ENCODE data around the gene MCUB. TPM values are rescaled to one million over a fixed set of nuclear protein-coding genes. Genes with fewer than 3 reads are reported as not detected.

The MCUB gene
- total RNA-seq, 1 donor, result 22.8 TPM

GRCh38 chr4:109622626-109623025 lies 62.6 kb downstream of the MCUB start:
- H4K20me1 ChIP-seq (ENCODE audit: insufficient read depth, low read length), result no peaks in the 10 kb centered on the region

GRCh38 chr4:109624536-109624935 lies 64.5 kb downstream of the MCUB start:
- no peaks in the 10 kb centered on the region for H3K9me3 ChIP-seq (ENCODE audit: low read depth, low read length)
- no peaks in the 10 kb centered on the region for H4K20me1 ChIP-seq (ENCODE audit: insufficient read depth, low read length)
- H3K4me3 ChIP-seq (ENCODE audit: insufficient read depth, low read length), result no peak overlapping the region
- H3K79me2 ChIP-seq (ENCODE audit: insufficient read depth, low read length), result no peaks in the 10 kb centered on the region
- no peak for TF ChIP-seq CTCF (IDR thresholded peaks at IDR 0.05; ENCODE audit: extremely low read depth, low read depth, low read length)
- DNase-seq (ENCODE audit: insufficient read length, low spot score, missing footprints), result no peak
- no peaks in the 10 kb centered on the region for H3K27me3 ChIP-seq (ENCODE audit: insufficient read depth, low read length)
- H3K27ac ChIP-seq (ENCODE audit: low read depth, low read length), result no peak overlapping the region
- no peak overlapping the region for H3K4me2 ChIP-seq (ENCODE audit: insufficient read depth, low read length)
- H3K4me1 ChIP-seq (ENCODE audit: insufficient read depth, low read length), result no peaks in the 10 kb centered on the region
- no peaks in the 10 kb centered on the region for H3K36me3 ChIP-seq (ENCODE audit: insufficient read depth, low read length)
- no peak overlapping the region for H2AFZ ChIP-seq (ENCODE audit: low read length)

More at GRCh38 chr4:109622626-109623025, 62.6 kb downstream of the MCUB start:
- H2AFZ ChIP-seq (ENCODE audit: low read length), result no peak overlapping the region
- H3K4me1 ChIP-seq (ENCODE audit: insufficient read depth, low read length), result no peaks in the 10 kb centered on the region
- no peaks in the 10 kb centered on the region for H3K79me2 ChIP-seq (ENCODE audit: insufficient read depth, low read length)
- no peaks in the 10 kb centered on the region for H3K27me3 ChIP-seq (ENCODE audit: insufficient read depth, low read length)
- no peak overlapping the region for H3K4me2 ChIP-seq (ENCODE audit: insufficient read depth, low read length)
- no peak overlapping the region for H3K27ac ChIP-seq (ENCODE audit: low read depth, low read length)
- no peak for DNase-seq (ENCODE audit: insufficient read length, low spot score, missing footprints)
- H3K4me3 ChIP-seq (ENCODE audit: insufficient read depth, low read length), result no peak overlapping the region
- H3K36me3 ChIP-seq (ENCODE audit: insufficient read depth, low read length), result no peaks in the 10 kb centered on the region
- no peaks in the 10 kb centered on the region for H3K9me3 ChIP-seq (ENCODE audit: low read depth, low read length)
- TF ChIP-seq CTCF (IDR thresholded peaks at IDR 0.05; ENCODE audit: extremely low read depth, low read depth, low read length), result no peak

- H3K4me3 ChIP-seq (ENCODE audit: insufficient read depth, low read length), result no peak overlapping the region
- DNase-seq (ENCODE audit: insufficient read length, low spot score, missing footprints), result no peak
- no peaks in the 10 kb centered on the region for H3K27me3 ChIP-seq (ENCODE audit: insufficient read depth, low read length)
- no peaks in the 10 kb centered on the region for H3K4me1 ChIP-seq (ENCODE audit: insufficient read depth, low read length)
- no peak for TF ChIP-seq CTCF (IDR thresholded peaks at IDR 0.05; ENCODE audit: extremely low read depth, low read depth, low read length)
- H2AFZ ChIP-seq (ENCODE audit: low read length), result no peak overlapping the region
- no peak overlapping the region for H3K4me2 ChIP-seq (ENCODE audit: insufficient read depth, low read length)
- no peaks in the 10 kb centered on the region for H3K9me3 ChIP-seq (ENCODE audit: low read depth, low read length)
- no peak overlapping the region for H3K27ac ChIP-seq (ENCODE audit: low read depth, low read length)
- H3K79me2 ChIP-seq (ENCODE audit: insufficient read depth, low read length), result no peaks in the 10 kb centered on the region
- no peaks in the 10 kb centered on the region for H3K36me3 ChIP-seq (ENCODE audit: insufficient read depth, low read length)
- H4K20me1 ChIP-seq (ENCODE audit: insufficient read depth, low read length), result no peaks in the 10 kb centered on the region
Observed at GRCh38 chr4:109627361-109627760, 67.3 kb downstream of the MCUB start.

GRCh38 chr4:109629775-109630174 lies 69.7 kb downstream of the MCUB start:
- no peak for DNase-seq (ENCODE audit: insufficient read length, low spot score, missing footprints)

More at GRCh38 chr4:109629775-109630174, 69.7 kb downstream of the MCUB start:
- H3K4me2 ChIP-seq (ENCODE audit: insufficient read depth, low read length), result no peak overlapping the region
- no peak overlapping the region for H2AFZ ChIP-seq (ENCODE audit: low read length)
- H4K20me1 ChIP-seq (ENCODE audit: insufficient read depth, low read length), result no peaks in the 10 kb centered on the region
- no peaks in the 10 kb centered on the region for H3K36me3 ChIP-seq (ENCODE audit: insufficient read depth, low read length)
- no peaks in the 10 kb centered on the region for H3K4me1 ChIP-seq (ENCODE audit: insufficient read depth, low read length)
- no peak overlapping the region for H3K4me3 ChIP-seq (ENCODE audit: insufficient read depth, low read length)
- H3K27ac ChIP-seq (ENCODE audit: low read depth, low read length), result no peak overlapping the region
- H3K27me3 ChIP-seq (ENCODE audit: insufficient read depth, low read length), result no peaks in the 10 kb centered on the region
- no peaks in the 10 kb centered on the region for H3K9me3 ChIP-seq (ENCODE audit: low read depth, low read length)
- no peak for TF ChIP-seq CTCF (IDR thresholded peaks at IDR 0.05; ENCODE audit: extremely low read depth, low read depth, low read length)
- no peaks in the 10 kb centered on the region for H3K79me2 ChIP-seq (ENCODE audit: insufficient read depth, low read length)

Data from osteoblast (primary cell).